Thyroid gland (tissue), 4 donors: ENCODE data around the gene MARK3.

Experiments
- CTCF ChIP-seq, 6 experiments: fragments of 200-600 bp in 3 of 6; fragments of 450-650 bp in 3 of 6; sonication (generic) in 3 of 6; IDR thresholded peaks; one replicate each; pipeline ENCODE4 v1.5.1; 2016 to 2019; ENCODE audit warnings: antibody characterized with exemption in 6 of 6, mild to moderate bottlenecking in 2 of 6, inconsistent platforms in 1 of 6, moderate library complexity in 1 of 6
- POLR2A ChIP-seq, 2 donors: fragments of 450-650 bp; IDR thresholded peaks; one replicate each; pipeline ENCODE4 v1.6.1; 2017; ENCODE audit warnings: antibody characterized with exemption in 2 of 2, mild to moderate bottlenecking in 2 of 2, moderate library complexity in 1 of 2

GRCh38 chr14:103545219-103545914 is 160.2 kb downstream of the MARK3 start:
- TF ChIP-seq CTCF (IDR thresholded peaks at IDR 0.05) (no peak), POLR2A (IDR thresholded peaks at IDR 0.05) (no peak)
